Skeletal muscle satellite cell (primary cell): ENCODE data around the gene GABRR2.
"Not testable (repeated sequence)": the region's sequence is repeated elsewhere in the genome, so short reads cannot be mapped to it uniquely, and the experiment has no call there.

ENCODE experiments used
- H3K27me3 ChIP-seq: 2 replicates; pipeline ENCODE4 v1.7.0; 2013; ENCODE audit warnings: low read length; ENCODE audit not compliant: control insufficient read depth, insufficient read depth
- H3K36me3 ChIP-seq: 2 replicates; pipeline ENCODE4 v1.7.0; 2013; ENCODE audit warnings: mild to moderate bottlenecking, control low read depth, low read length; ENCODE audit not compliant: insufficient read depth
- H3K4me1 ChIP-seq: 2 replicates; pipeline ENCODE4 v1.7.0; 2013; ENCODE audit warnings: low read length; ENCODE audit not compliant: control insufficient read depth, insufficient read depth
- H3K4me2 ChIP-seq: 2 replicates; pipeline ENCODE4 v1.7.0; 2013; ENCODE audit warnings: mild to moderate bottlenecking, low read length
- H3K4me3 ChIP-seq: 2 replicates; pipeline ENCODE4 v1.7.0; 2013; ENCODE audit warnings: low read length
- H3K9ac ChIP-seq: 2 replicates; pipeline ENCODE4 v1.7.0; 2013; ENCODE audit warnings: mild to moderate bottlenecking, low read depth, low read length, moderate library complexity
- H3K9me3 ChIP-seq: replicated peaks from 2 replicates; pipeline ENCODE4 v1.7.0; 2013; ENCODE audit warnings: mild to moderate bottlenecking, control low read depth, low read length

GABRR2 gene

DNA sequence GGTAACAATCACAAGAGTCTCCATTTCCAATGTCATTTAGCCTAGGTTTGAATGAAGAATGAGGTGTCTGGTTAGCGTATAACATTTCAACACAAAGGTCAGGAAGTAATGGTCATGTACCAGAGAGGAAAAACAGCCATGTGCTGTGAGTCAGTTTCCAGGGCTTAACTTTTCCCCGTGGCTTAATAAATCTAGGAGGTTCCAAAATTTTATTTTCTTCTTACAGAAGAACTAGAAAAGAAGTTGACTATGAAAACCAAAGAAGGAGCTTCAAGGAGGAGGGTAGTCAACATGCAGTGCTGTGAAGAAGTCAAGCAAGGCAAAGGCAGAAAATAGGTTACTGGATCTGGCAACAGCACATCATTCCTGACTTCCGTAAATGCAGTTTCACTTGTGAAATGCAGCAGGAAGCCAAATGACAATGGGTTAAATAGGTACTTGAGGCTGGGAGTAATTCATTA lies 8.4 kb upstream of the GABRR2 start:
- no peaks in the 10 kb centered on the region for H3K27me3 ChIP-seq
- H3K4me1 ChIP-seq, result peaks cover 7% of the 10 kb centered on the region
- H3K36me3 ChIP-seq, result peaks cover 11% of the 10 kb centered on the region
- H3K4me3 ChIP-seq, result no peak overlapping the region
- no peaks in the 10 kb centered on the region for H3K9me3 ChIP-seq
- no peak overlapping the region for H3K9ac ChIP-seq
- no peak overlapping the region for H3K4me2 ChIP-seq

DNA sequence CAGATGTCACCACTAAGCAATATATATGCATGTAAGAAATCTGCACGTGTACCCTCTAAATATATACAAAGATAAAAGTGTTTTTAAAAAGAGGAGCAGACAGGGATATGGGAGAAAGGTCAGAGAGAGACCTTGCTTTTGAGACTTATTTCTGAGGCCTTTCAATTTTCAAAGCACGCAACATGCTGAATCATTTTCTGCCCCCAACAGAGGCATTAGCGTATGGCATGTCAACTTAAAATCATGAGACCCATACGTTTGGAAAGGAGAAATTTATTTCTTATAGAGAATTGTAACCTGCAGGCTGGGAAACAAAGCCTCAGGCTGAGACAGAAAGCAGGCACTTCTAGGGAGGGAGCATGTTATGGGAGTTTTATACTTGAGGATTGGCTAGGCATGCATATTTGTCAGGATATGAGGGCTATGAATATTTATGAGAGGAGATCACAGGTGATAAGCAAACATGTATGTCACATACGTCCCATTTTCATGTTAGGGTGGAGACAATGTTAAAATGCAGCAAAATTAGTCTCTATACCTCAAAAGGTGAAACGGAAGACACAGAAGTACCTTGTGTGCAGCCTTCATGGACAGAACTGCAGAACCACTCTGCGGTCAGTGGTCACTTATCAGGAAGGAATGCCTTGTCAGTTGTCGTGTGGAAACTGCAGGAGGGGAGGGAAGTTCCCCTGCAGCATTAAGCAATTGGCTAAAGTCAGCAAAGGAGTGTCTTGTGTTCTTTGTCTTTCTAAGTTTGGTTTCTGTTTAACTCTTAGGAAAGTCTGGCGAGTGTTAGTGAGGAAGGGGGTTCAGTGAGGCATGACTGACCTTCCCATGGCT lies 6.3 kb upstream of the GABRR2 start:
- Histone ChIP-seq H3K4me3 (no peak overlapping the region), H3K4me2 (no peak overlapping the region), H3K4me1 (peaks cover 7% of the 10 kb centered on the region), H3K27me3 (no peaks in the 10 kb centered on the region), H3K36me3 (no peaks in the 10 kb centered on the region), H3K9ac (no peak overlapping the region), H3K9me3 (no peaks in the 10 kb centered on the region)

DNA sequence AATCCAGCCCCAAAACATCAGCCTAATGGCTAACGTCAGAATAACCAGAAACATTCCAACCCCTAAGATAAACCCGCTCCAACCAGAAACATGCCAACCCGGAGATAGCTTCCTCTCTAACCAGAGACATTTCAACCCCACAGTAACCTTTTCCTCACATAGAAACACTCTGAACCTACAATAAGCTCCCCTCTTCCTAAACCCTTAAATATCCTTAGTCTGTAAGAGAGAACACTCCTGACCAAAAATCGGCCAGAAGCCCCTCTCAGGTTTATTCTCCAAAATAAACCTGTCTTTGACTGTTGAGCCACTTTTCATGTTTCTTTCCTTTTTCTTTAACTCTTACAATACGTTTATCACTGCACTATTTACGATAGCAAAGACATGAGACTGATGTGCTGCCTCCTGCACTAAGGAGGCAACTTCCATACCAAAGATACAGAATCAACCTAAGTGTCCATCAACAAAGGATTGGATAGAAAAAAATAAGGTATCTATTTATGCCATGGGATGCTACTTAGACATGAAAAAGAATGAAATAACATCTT lies 5.0 kb upstream of the GABRR2 start:
- Histone ChIP-seq H3K4me2 (no peak overlapping the region), H3K9me3 (no peaks in the 10 kb centered on the region), H3K27me3 (no peaks in the 10 kb centered on the region), H3K36me3 (no peaks in the 10 kb centered on the region), H3K4me3 (no peak overlapping the region), H3K9ac (no peak overlapping the region), H3K4me1 (peaks cover 7% of the 10 kb centered on the region)

DNA sequence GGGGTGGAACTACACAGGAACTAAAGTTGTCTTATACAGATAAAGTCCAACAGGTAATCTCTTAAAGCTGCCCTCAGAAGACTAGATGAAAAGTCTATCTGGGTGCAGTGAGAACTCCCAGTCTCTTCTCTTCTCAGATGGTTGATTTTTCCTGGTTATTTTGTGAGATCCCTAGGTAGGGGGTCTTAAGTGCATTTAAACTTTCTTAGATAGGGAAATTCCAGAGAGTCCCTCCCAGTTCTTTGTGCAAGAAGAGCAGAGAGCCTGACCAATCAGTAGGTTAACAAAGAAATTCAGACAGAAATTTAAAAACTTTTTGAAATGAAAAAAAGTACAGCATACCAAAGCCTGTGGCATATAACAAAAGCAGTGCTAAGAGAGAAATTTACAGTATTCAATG lies 2.0 kb upstream of the GABRR2 start:
- Histone ChIP-seq H3K4me2 (no peak overlapping the region), H3K4me1 (peaks cover 14% of the 10 kb centered on the region), H3K4me3 (no peak overlapping the region), H3K9me3 (no peaks in the 10 kb centered on the region), H3K36me3 (no peaks in the 10 kb centered on the region), H3K9ac (no peak overlapping the region), H3K27me3 (no peaks in the 10 kb centered on the region)

DNA sequence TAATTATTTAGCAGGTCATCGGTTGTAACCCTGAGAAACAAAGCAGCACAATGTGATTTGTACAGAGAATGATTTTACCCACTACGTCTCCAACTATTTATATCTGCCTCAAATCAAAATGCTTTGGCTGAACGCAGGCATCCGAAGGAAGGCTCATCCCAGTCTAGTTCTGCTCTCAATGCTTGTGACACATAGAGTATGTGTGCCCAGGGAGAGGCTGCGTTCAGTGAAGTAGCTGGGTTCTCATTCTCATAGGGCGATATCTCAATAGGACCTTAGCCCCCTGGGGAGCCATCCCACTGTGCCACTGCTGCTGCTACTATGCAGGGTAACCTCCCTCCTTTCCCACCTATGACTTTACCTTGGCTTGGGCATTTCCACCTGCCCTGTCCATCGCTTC lies 407 bp downstream of the GABRR2 start:
- Histone ChIP-seq H3K4me3 (no peak overlapping the region), H3K9ac (no peak overlapping the region), H3K36me3 (no peaks in the 10 kb centered on the region), H3K4me2 (no peak overlapping the region), H3K27me3 (peaks cover 6% of the 10 kb centered on the region), H3K9me3 (no peaks in the 10 kb centered on the region), H3K4me1 (peaks cover 29% of the 10 kb centered on the region)

DNA sequence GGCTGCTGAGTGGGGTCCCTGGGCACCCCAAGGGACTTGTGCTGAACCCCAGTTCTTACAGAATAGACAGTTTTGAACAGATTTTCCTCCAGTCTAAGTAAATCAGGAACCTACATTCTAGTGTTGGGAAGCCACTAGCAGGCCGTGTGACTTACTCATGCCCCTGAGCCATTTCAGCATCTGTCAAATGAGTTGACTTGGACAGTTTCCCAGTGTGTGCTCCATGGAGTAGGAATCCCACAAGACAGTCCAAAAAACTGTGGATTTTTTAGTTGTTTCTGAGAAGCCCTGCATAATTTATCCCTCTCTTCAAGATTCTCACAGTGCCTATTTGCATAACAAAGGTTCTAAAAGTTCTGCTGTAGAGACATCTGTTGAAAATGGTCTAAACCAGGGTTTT lies 2.1 kb downstream of the GABRR2 start:
- Histone ChIP-seq H3K27me3 (peaks cover 18% of the 10 kb centered on the region), H3K4me1 (peaks cover 29% of the 10 kb centered on the region), H3K9ac (no peak overlapping the region), H3K4me2 (peak overlapping the region; percentile 27), H3K36me3 (no peaks in the 10 kb centered on the region), H3K9me3 (no peaks in the 10 kb centered on the region), H3K4me3 (no peak overlapping the region)

DNA sequence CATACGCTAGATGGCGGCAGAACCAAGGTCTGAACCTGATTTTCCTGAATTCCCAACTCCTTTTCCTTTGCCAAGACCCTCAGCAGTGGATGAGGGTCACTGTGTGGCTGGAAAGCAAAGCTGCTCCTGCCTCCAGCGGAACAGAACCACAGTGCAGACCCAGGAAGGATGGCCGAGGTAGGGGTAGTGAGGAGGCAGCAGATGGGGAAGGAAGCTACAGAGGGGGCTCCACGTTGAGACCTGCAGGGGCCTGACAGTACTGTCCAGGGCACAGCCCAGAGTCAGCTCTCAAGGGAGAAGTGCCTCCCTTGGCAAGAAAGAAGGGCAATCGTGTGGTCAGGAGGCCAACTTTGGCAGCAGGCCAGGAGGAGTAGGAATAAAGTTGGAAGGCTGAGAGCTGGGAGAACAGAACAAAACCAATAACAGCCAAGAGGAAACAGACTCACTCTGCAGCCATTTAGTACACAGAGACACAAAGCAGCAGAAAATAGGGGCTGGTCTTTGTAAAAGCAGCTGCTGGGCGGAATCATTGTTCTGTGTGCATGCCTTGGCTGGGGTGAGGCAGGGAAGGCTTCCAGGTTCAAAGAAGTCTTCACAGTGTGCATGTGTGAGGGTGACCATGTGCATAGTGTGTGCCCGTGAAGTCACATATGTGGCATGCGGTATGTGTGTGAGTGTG lies 3.1 kb downstream of the GABRR2 start:
- H3K4me3 ChIP-seq, result no peak overlapping the region
- peaks cover 26% of the 10 kb centered on the region for H3K27me3 ChIP-seq
- peak overlapping the region; percentile 37 for H3K4me2 ChIP-seq
- H3K36me3 ChIP-seq, result no peaks in the 10 kb centered on the region
- H3K4me1 ChIP-seq, result peaks cover 29% of the 10 kb centered on the region
- H3K9ac ChIP-seq, result no peak overlapping the region
- no peaks in the 10 kb centered on the region for H3K9me3 ChIP-seq

DNA sequence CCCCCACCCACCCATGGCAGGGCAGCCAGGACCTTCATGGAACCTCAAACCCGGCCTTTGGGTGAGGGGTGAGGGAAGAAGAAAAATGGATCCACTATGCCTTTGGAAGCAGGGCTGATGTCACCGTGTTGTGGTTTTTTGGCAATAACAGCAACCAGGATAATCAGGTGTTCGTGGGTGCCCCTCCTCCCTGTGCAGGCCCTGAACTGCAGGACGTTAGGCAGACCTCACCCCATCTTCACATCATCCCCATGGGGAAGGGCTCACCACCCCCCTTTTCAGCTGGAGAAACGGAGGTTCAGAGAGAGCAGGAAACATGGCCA lies 3.6 kb downstream of the GABRR2 start:
- no peak overlapping the region for H3K4me3 ChIP-seq
- H3K27me3 ChIP-seq, result peaks cover 31% of the 10 kb centered on the region
- H3K9ac ChIP-seq, result no peak overlapping the region
- H3K36me3 ChIP-seq, result no peaks in the 10 kb centered on the region
- H3K4me1 ChIP-seq, result peaks cover 29% of the 10 kb centered on the region
- peak overlapping the region; percentile 37 for H3K4me2 ChIP-seq
- H3K9me3 ChIP-seq, result no peaks in the 10 kb centered on the region

DNA sequence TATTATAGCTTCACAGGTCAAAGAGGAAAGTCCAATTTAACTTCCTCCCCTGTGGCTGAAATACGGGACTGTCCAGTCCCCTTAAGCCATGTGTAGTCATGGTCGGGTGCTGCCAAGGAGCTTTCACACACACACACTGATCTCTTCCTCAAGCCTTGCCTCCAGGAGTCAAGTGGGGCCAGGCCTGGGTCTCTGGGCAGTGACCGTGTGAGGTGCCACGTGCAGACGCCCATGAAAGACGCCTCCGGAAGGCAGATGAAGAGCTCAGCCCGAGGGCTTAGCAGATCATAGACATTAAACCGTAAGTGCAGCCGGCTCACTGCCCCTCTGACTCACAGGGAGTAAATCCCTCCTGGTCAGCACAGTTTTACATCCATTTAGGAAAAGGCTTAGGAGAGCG lies 4.2 kb downstream of the GABRR2 start:
- Histone ChIP-seq H3K9me3 (no peaks in the 10 kb centered on the region), H3K4me2 (peak overlapping the region; percentile 37), H3K4me1 (peaks cover 29% of the 10 kb centered on the region), H3K9ac (no peak overlapping the region), H3K36me3 (no peaks in the 10 kb centered on the region), H3K4me3 (no peak overlapping the region), H3K27me3 (peaks cover 37% of the 10 kb centered on the region)

DNA sequence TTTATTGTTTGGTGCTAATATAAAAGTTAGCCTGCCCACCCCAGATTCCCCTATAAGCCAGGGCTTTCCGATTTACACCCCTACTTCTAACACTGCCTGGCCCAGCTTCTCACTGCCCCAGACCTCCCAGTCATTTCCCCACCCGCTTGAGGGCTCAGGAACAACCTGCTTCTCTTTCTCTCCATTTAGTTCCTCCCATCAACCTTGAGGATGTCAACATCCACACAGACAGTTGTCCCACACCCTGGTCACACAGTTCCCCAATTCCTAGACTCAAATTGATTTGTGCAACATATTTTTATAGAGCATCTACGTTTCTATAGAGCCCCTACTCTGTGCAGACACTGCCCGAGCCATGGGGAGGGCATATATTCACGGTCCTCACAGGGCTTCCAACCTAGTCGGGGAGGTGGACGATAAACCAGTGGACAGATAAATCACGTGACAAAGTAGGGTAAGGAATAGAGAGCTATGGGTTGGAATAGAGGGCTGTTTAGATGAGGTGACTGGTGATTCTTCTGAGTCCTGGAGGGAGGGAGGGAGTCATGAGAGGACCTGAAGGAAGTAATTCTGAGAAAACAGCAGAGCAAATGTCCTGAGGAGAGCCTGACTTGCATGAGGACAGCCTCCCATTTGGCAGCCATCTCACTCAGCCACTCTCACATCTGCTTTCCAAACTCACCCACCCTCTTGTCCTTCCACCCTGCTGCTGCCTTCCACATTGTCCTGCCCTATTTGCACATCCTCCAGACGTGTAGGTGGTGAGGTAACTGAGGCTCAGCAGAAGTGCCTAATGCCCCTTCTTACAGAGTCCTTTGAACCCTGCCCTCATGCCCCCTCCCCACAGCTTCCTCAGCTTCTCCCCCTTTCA lies 6.3 kb downstream of the GABRR2 start:
- Histone ChIP-seq H3K36me3 (no peaks in the 10 kb centered on the region), H3K9me3 (peaks cover under 1% of the 10 kb centered on the region), H3K4me2 (no peak overlapping the region), H3K4me3 (no peak overlapping the region), H3K9ac (no peak overlapping the region), H3K4me1 (peaks cover 29% of the 10 kb centered on the region), H3K27me3 (peaks cover 54% of the 10 kb centered on the region)

DNA sequence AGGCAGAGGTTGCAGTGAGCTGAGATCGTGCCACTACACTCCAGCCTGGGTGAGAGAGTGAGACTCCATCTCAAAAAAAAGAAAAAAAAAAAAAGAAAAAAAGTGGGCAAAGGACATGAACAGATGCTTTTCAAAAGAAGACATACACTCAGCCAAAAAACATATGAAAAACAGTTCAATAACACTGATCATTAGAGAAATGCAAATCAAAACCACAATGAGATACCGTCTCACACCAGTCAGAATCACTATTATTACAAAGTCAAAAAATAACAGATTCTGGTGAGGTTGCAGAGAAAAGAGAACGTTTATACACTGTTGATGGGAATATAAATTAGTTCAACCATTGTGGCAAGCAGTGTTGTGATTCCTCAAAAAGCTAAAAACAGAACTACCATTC lies 10.6 kb downstream of the GABRR2 start:
- not testable (repeated sequence) for H3K9ac ChIP-seq, H3K4me1 ChIP-seq, H3K9me3 ChIP-seq, H3K4me2 ChIP-seq, H3K4me3 ChIP-seq, H3K36me3 ChIP-seq
- peaks cover 88% of the 10 kb centered on the region for H3K27me3 ChIP-seq
